Ascending aorta (tissue), 2 donors: ENCODE results near the gene LRRIQ1. TPM values are rescaled to one million over a fixed set of nuclear protein-coding genes. Genes with fewer than 3 reads are reported as not detected.

ENCODE experiments used
- DNase-seq, 2 donors: peaks; one replicate each; pipeline ENCODE4 v3.0.0-alpha.2; 2019; ENCODE audit warnings: low spot score in 2 of 2
- H3K27ac ChIP-seq, 2 donors: fragments of 200-600 bp; sonication (generic); one replicate each; pipeline ENCODE4 v1.5.1; 2016 to 2017; ENCODE audit warnings: mild to moderate bottlenecking in 1 of 2
- H3K27me3 ChIP-seq: fragments of 200-600 bp; sonication (generic); one replicate; pipeline ENCODE4 v1.5.1; 2017
- H3K36me3 ChIP-seq, 2 donors: fragments of 200-600 bp; sonication (generic); one replicate each; pipeline ENCODE4 v1.5.1; 2016
- H3K4me1 ChIP-seq, 2 donors: fragments of 200-600 bp; sonication (generic); one replicate each; pipeline ENCODE4 v1.5.1; 2016 to 2017; ENCODE audit warnings: mild to moderate bottlenecking in 1 of 2
- H3K4me3 ChIP-seq, 2 donors: fragments of 200-600 bp; sonication (generic); one replicate each; pipeline ENCODE4 v1.5.1; 2016 to 2017; ENCODE audit warnings: mild to moderate bottlenecking in 1 of 2
- H3K9me3 ChIP-seq, 2 donors: fragments of 200-600 bp; sonication (generic); one replicate each; pipeline ENCODE4 v1.5.1; 2016
- CTCF ChIP-seq, 3 experiments: fragments of 200-600 bp in 2 of 3; fragments of 450-650 bp in 1 of 3; sonication (generic) in 2 of 3; IDR thresholded peaks; one replicate each; pipeline ENCODE4 v1.5.1; 2016 to 2019; ENCODE audit warnings: antibody characterized with exemption in 3 of 3, mild to moderate bottlenecking in 1 of 3, moderate library complexity in 1 of 3
- intact Hi-C: fragments of 100-400 bp; cut with DNase I; formaldehyde crosslinking; loops from one replicate; pipeline ENCODE4 v1.15.1; 2023
- total RNA-seq: library from RNA; depleted of rRNA; stranded (reverse); fragments of >200 nt; gene quantifications from one replicate; pipeline ENCODE4 v1.1.0, GENCODE V29; 2016

The LRRIQ1 gene
- total RNA-seq, 1 donor from 2014 or later: not detected

- no peaks in the 10 kb centered on the region for H3K9me3 ChIP-seq
- H3K4me3 ChIP-seq: no peak overlapping the region
- no peaks in the 10 kb centered on the region for H3K4me1 ChIP-seq
- no peak for DNase-seq
- intact Hi-C loops: no loop called here
- no peaks in the 10 kb centered on the region for H3K36me3 ChIP-seq
- H3K27ac ChIP-seq: no peak overlapping the region
- H3K27me3 ChIP-seq: no peaks in the 10 kb centered on the region
- no peak for TF ChIP-seq CTCF (IDR thresholded peaks at IDR 0.05)
Observed at GRCh38 chr12:85085066-85085465, 48.9 kb downstream of the LRRIQ1 start.

GRCh38 chr12:85089792-85090191 is 53.6 kb downstream of the LRRIQ1 start:
- no peaks in the 10 kb centered on the region for H3K9me3 ChIP-seq
- DNase-seq: no peak
- no peak overlapping the region for H3K4me3 ChIP-seq
- intact Hi-C loops: no loop called here
- H3K4me1 ChIP-seq: no peaks in the 10 kb centered on the region
- no peak overlapping the region for H3K27ac ChIP-seq
- TF ChIP-seq CTCF (IDR thresholded peaks at IDR 0.05): no peak
- no peaks in the 10 kb centered on the region for H3K36me3 ChIP-seq
- no peaks in the 10 kb centered on the region for H3K27me3 ChIP-seq

- no peak for DNase-seq
- H3K4me1 ChIP-seq: no peaks in the 10 kb centered on the region
- no peaks in the 10 kb centered on the region for H3K27me3 ChIP-seq
- H3K36me3 ChIP-seq: no peaks in the 10 kb centered on the region
- no peak for TF ChIP-seq CTCF (IDR thresholded peaks at IDR 0.05)
- H3K9me3 ChIP-seq: no peaks in the 10 kb centered on the region
- H3K4me3 ChIP-seq: no peak overlapping the region
- H3K27ac ChIP-seq: no peak overlapping the region
- intact Hi-C loops: no loop called here
Observed at GRCh38 chr12:85092814-85093370, 56.7 kb downstream of the LRRIQ1 start.

- Histone ChIP-seq H3K36me3 (no peaks in the 10 kb centered on the region), H3K27ac (no peak overlapping the region), H3K9me3 (no peaks in the 10 kb centered on the region), H3K27me3 (no peaks in the 10 kb centered on the region), H3K4me3 (no peak overlapping the region), H3K4me1 (no peaks in the 10 kb centered on the region)
- TF ChIP-seq CTCF (IDR thresholded peaks at IDR 0.05): no peak
- no peak for DNase-seq
- intact Hi-C loops: no loop called here
Observed at GRCh38 chr12:85095501-85095900, 59.4 kb downstream of the LRRIQ1 start.

- Histone ChIP-seq H3K4me1 (no peaks in the 10 kb centered on the region), H3K27me3 (no peaks in the 10 kb centered on the region), H3K27ac (no peak overlapping the region), H3K36me3 (no peaks in the 10 kb centered on the region), H3K9me3 (no peaks in the 10 kb centered on the region), H3K4me3 (no peak overlapping the region)
- no peak for DNase-seq
- no peak for TF ChIP-seq CTCF (IDR thresholded peaks at IDR 0.05)
- intact Hi-C loops: no loop called here
Observed at GRCh38 chr12:85130646-85131045, 94.5 kb downstream of the LRRIQ1 start.

- Histone ChIP-seq H3K9me3 (no peaks in the 10 kb centered on the region), H3K27me3 (no peaks in the 10 kb centered on the region), H3K27ac (no peak overlapping the region), H3K4me1 (no peaks in the 10 kb centered on the region), H3K4me3 (no peak overlapping the region), H3K36me3 (no peaks in the 10 kb centered on the region)
- DNase-seq: no peak
- intact Hi-C loops: no loop called here
- TF ChIP-seq CTCF (IDR thresholded peaks at IDR 0.05): no peak
Observed at GRCh38 chr12:85138833-85139232, 102.7 kb downstream of the LRRIQ1 start.
